Chondrocyte (in vitro differentiated cells): ENCODE results near the gene GGT6. TPM values are rescaled to one million over a fixed set of nuclear protein-coding genes. Genes with fewer than 3 reads are reported as not detected.

Experiments
- DNase-seq: peaks from one replicate; pipeline ENCODE4 v3.0.0; 2021; ENCODE audit warnings: mixed read lengths, low spot score
- H3K27ac Mint-ChIP-seq: one replicate; pipeline ENCODE4 v1.8.0; 2021; ENCODE audit warnings: mild to moderate bottlenecking, moderate library complexity, mixed read lengths; ENCODE audit not compliant: unreplicated experiment
- H3K27me3 Mint-ChIP-seq: 2 replicates; pipeline ENCODE4 v1.8.0; 2021; ENCODE audit warnings: low read depth, mixed read lengths
- H3K36me3 Mint-ChIP-seq: 2 replicates; pipeline ENCODE4 v1.8.0; 2021; ENCODE audit warnings: low read depth, mixed read lengths
- H3K4me1 Mint-ChIP-seq: 2 replicates; pipeline ENCODE4 v1.8.0; 2021; ENCODE audit warnings: low read depth, mild to moderate bottlenecking, mixed read lengths
- H3K4me3 Mint-ChIP-seq: one replicate; pipeline ENCODE4 v1.8.0; 2021; ENCODE audit warnings: mild to moderate bottlenecking, moderate library complexity, mixed read lengths; ENCODE audit not compliant: unreplicated experiment
- H3K9me3 Mint-ChIP-seq: 2 replicates; pipeline ENCODE4 v1.8.0; 2021; ENCODE audit warnings: low read depth, mixed read lengths
- total RNA-seq: library from RNA; stranded (reverse); gene quantifications from 3 replicates; pipeline ENCODE4 v1.2.1, GENCODE V29; 2021
- TF ChIP-seq, protein P1 (sequence below): fragments of 200-600 bp; sonication (generic); IDR thresholded peaks from 2 replicates; pipeline ENCODE4 v1.5.0; 2021; ENCODE audit warnings: antibody characterized with exemption, mild to moderate bottlenecking, moderate library complexity

The GGT6 gene
- total RNA-seq, 1 donor from 2014 or later = not detected

DNA sequence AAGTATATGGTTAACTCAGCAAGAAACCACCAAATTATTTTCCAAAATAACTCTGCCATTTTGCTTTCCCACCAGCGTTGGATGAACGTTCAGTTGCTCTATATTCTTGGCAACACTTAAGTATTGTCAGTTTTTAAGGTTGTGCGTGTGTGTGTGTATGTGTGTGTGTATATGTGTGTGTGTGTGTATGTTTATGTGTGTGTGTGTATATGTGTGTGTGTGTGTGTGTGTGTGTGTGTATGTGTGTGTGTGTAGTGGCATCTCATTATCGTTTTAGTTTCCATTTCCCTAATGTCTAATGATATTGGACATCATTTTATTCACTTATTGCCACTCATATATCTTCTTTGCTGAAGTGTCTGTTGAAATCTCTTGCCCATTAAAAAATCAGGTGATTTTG, 12.7 kb upstream of the GGT6 start:
- Mint-ChIP-seq H3K36me3 (no peaks in the 10 kb centered on the region), H3K4me3 (no peak overlapping the region), H3K27ac (no peak overlapping the region), H3K27me3 (no peaks in the 10 kb centered on the region), H3K4me1 (peaks cover 9% of the 10 kb centered on the region), H3K9me3 (no peaks in the 10 kb centered on the region)
- TF ChIP-seq, protein P1, sequence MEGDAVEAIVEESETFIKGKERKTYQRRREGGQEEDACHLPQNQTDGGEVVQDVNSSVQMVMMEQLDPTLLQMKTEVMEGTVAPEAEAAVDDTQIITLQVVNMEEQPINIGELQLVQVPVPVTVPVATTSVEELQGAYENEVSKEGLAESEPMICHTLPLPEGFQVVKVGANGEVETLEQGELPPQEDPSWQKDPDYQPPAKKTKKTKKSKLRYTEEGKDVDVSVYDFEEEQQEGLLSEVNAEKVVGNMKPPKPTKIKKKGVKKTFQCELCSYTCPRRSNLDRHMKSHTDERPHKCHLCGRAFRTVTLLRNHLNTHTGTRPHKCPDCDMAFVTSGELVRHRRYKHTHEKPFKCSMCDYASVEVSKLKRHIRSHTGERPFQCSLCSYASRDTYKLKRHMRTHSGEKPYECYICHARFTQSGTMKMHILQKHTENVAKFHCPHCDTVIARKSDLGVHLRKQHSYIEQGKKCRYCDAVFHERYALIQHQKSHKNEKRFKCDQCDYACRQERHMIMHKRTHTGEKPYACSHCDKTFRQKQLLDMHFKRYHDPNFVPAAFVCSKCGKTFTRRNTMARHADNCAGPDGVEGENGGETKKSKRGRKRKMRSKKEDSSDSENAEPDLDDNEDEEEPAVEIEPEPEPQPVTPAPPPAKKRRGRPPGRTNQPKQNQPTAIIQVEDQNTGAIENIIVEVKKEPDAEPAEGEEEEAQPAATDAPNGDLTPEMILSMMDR = no peak
- no peak for DNase-seq

DNA sequence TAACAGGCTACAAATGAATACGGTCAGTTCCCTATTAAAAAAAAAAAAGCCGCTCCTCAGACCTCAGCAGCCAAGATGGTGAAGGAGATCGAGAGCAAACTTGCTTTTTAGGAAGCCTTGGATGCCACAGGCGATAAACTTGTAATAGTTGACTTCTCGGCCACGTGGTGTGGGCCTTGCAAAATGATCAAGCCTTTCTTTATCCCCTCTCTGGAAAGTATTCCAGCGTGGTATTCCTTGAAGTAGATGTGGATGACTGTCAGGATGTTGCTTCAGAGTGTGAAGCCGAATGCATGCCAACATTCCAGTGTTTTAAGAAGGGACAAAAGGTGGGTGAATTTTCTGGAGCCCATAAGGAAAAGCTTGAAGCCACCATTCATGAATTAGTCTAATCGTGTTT, 11.8 kb upstream of the GGT6 start:
- Mint-ChIP-seq H3K27ac (no peak overlapping the region), H3K4me3 (no peak overlapping the region), H3K9me3 (no peaks in the 10 kb centered on the region), H3K27me3 (no peaks in the 10 kb centered on the region), H3K36me3 (no peaks in the 10 kb centered on the region), H3K4me1 (peaks cover 8% of the 10 kb centered on the region)
- no peak for DNase-seq
- TF ChIP-seq, protein P1 = no peak

DNA sequence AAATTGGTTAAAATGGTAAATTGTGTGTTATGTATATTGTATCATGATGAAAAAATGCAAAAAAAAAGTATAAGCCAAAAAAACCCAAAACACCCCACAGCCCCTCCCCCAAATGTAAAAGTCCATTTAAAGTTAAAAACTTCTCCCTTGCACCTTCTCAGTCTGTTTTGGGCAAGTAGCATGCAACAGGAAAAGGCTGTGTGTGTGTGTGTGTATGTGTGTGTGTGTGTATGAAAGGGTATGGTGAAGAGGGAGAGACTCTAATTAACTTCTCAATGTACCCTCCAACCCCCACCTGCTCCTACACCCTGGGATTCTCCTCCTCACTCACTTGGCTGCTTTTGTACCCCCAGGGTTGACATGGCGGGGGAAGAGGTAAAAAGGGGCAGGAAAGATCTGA, 9.2 kb upstream of the GGT6 start:
- Mint-ChIP-seq H3K27me3 (no peaks in the 10 kb centered on the region), H3K9me3 (no peaks in the 10 kb centered on the region), H3K27ac (no peak overlapping the region), H3K4me3 (no peak overlapping the region), H3K4me1 (peaks cover 7% of the 10 kb centered on the region), H3K36me3 (no peaks in the 10 kb centered on the region)
- DNase-seq = no peak
- TF ChIP-seq, protein P1 = no peak

- TF ChIP-seq, protein P1 = peak; percentile 91
- H3K4me1 Mint-ChIP-seq = peaks cover 7% of the 10 kb centered on the region
- H3K27me3 Mint-ChIP-seq = peaks cover 2% of the 10 kb centered on the region
- H3K27ac Mint-ChIP-seq = no peak overlapping the region
- no peaks in the 10 kb centered on the region for H3K9me3 Mint-ChIP-seq
- H3K36me3 Mint-ChIP-seq = no peaks in the 10 kb centered on the region
- DNase-seq = no peak
- H3K4me3 Mint-ChIP-seq = no peak overlapping the region
Observed at GRCh38 chr17:4566785-4567184, 6.4 kb upstream of the GGT6 start.

GRCh38 chr17:4565209-4566141, 5.1 kb upstream of the GGT6 start:
- no peak for DNase-seq
- H3K27ac Mint-ChIP-seq = no peak overlapping the region
- H3K36me3 Mint-ChIP-seq = no peaks in the 10 kb centered on the region
- H3K27me3 Mint-ChIP-seq = peaks cover 10% of the 10 kb centered on the region
- H3K9me3 Mint-ChIP-seq = no peaks in the 10 kb centered on the region
- no peak overlapping the region for H3K4me3 Mint-ChIP-seq
- TF ChIP-seq, protein P1 = peak; percentile 88
- H3K4me1 Mint-ChIP-seq = peaks cover 7% of the 10 kb centered on the region
